Panc1 (cell line): ENCODE data around the gene RC3H1. TPM values are rescaled to one million over a fixed set of nuclear protein-coding genes. Genes with fewer than 3 reads are reported as not detected.

Source experiments
- ATAC-seq: fragments of 200-7000 bp; cut with Tn5 transposase; 2 replicates; pipeline ENCODE4 v1.9.1; 2020; ENCODE audit warnings: mild to moderate bottlenecking, moderate library complexity
- BruUV-seq: library from RNA; stranded (reverse); fragments of 400-500 nt; replicated peaks from 2 replicates; lab custom pipeline; 2021; lab: Mats Ljungman, UMichigan
- CTCF ChIA-PET: fragments of 300-600 bp; sonication (Branson Sonifier 250); formaldehyde crosslinking; loops from one replicate; lab custom pipeline; 2022; ENCODE audit warnings: antibody characterized with exemption; lab: Charles Lee
- POLR2A ChIA-PET: fragments of 300-600 bp; sonication (Branson Sonifier 250); formaldehyde crosslinking; loops from one replicate; lab custom pipeline; 2022; ENCODE audit warnings: antibody characterized with exemption; lab: Charles Lee
- DNase-seq: peaks from one replicate; pipeline ENCODE4 v3.0.0-alpha.2; 2010; ENCODE audit warnings: low read depth, low spot score
- H3K27ac ChIP-seq: 2 replicates; pipeline ENCODE4 v1.5.1; 2011; ENCODE audit warnings: mild to moderate bottlenecking, low read length, inconsistent platforms
- H3K27me3 ChIP-seq: fragments of 200-500 bp; sonication (Bioruptor generic); 2 replicates; pipeline ENCODE4 v1.6.0; 2014; ENCODE audit warnings: low read length, inconsistent platforms; ENCODE audit not compliant: control insufficient read depth, insufficient read depth
- H3K36me3 ChIP-seq: fragments of 200-500 bp; sonication (Bioruptor generic); 2 replicates; pipeline ENCODE4 v1.5.1; 2014; ENCODE audit warnings: inconsistent platforms, mild to moderate bottlenecking, low read length, moderate library complexity; ENCODE audit not compliant: control insufficient read depth, insufficient read depth
- H3K4me1 ChIP-seq: 2 replicates; pipeline ENCODE4 v1.5.1; 2011; ENCODE audit warnings: inconsistent platforms, mild to moderate bottlenecking, low read length, moderate library complexity; ENCODE audit not compliant: control insufficient read depth, insufficient read depth
- H3K4me3 ChIP-seq, 2 experiments: 2 replicates each; pipeline ENCODE4 v1.5.1; 2011 to 2012; ENCODE audit warnings: low read depth in 2 of 2, low read length in 2 of 2, mild to moderate bottlenecking in 2 of 2, inconsistent platforms in 1 of 2, moderate library complexity in 1 of 2
- H3K9me3 ChIP-seq: fragments of 200-500 bp; sonication (Bioruptor generic); 2 replicates; pipeline ENCODE4 v1.5.1; 2014; ENCODE audit warnings: low read depth, mild to moderate bottlenecking, inconsistent platforms, low read length, moderate library complexity; ENCODE audit not compliant: control insufficient read depth, insufficient read depth
- in situ Hi-C: cut with HindIII; loops from 2 replicates; pipeline ENCODE4 v1.10.0; 2016; ENCODE audit warnings: low sequenced_read_pairs, low pct_unique_long_range_greater_than_20kb
- intact Hi-C: fragments of 100-400 bp; cut with micrococcal nuclease; formaldehyde crosslinking; loops from one replicate; pipeline ENCODE4 v1.10.0; 2022; ENCODE audit not compliant: unreplicated experiment
- total RNA-seq: library from RNA; stranded (reverse); gene quantifications from one replicate; pipeline ENCODE4 v1.2.1, GENCODE V29; 2021; ENCODE audit not compliant: unreplicated experiment
- TF ChIP-seq, protein P1 (sequence below), 2 experiments: IDR thresholded peaks; 2 replicates each; pipeline ENCODE4 v1.6.1; 2011 to 2012; ENCODE audit warnings: low read depth in 2 of 2, control low read depth in 1 of 2, low read length in 1 of 2, mild to moderate bottlenecking in 1 of 2, moderate library complexity in 1 of 2; ENCODE audit not compliant: insufficient read depth in 1 of 2

The RC3H1 gene
- total RNA-seq, 1 experiment from 2014 or later, result 21.4 TPM

DNA sequence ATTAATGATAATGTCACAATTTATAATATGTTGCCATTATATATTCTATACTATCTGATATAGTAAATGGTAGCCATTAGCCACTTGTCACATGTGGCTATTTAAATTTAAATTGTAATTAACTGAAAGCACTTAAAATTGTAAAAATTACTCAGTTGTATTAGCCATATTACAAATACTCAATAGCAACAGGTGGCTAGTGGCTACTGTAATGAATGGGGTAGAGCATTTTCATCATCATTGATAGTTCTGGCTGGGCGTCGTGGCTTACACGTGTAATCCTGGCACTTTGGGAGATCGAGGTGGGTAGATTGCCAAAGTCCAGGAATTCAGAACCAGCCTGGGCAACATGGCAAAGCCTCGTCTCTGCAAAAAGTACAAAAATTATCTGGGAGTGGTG, 137.5 kb downstream of the RC3H1 start:
- Histone ChIP-seq H3K4me1 (no peaks in the 10 kb centered on the region), H3K27me3 (no peaks in the 10 kb centered on the region), H3K9me3 (no peaks in the 10 kb centered on the region), H3K36me3 (peaks cover 5% of the 10 kb centered on the region; the same call in 1 of the 2 replicates), H3K27ac (no peak overlapping the region), H3K4me3 (no peak overlapping the region)
- BruUV-seq, result no TSS peak
- intact Hi-C loops (no loop called here), in situ Hi-C loops (no loop called here)
- no peak for DNase-seq
- POLR2A ChIA-PET, result no interaction called here
- CTCF ChIA-PET, result no interaction called here
- TF ChIP-seq, protein P1, sequence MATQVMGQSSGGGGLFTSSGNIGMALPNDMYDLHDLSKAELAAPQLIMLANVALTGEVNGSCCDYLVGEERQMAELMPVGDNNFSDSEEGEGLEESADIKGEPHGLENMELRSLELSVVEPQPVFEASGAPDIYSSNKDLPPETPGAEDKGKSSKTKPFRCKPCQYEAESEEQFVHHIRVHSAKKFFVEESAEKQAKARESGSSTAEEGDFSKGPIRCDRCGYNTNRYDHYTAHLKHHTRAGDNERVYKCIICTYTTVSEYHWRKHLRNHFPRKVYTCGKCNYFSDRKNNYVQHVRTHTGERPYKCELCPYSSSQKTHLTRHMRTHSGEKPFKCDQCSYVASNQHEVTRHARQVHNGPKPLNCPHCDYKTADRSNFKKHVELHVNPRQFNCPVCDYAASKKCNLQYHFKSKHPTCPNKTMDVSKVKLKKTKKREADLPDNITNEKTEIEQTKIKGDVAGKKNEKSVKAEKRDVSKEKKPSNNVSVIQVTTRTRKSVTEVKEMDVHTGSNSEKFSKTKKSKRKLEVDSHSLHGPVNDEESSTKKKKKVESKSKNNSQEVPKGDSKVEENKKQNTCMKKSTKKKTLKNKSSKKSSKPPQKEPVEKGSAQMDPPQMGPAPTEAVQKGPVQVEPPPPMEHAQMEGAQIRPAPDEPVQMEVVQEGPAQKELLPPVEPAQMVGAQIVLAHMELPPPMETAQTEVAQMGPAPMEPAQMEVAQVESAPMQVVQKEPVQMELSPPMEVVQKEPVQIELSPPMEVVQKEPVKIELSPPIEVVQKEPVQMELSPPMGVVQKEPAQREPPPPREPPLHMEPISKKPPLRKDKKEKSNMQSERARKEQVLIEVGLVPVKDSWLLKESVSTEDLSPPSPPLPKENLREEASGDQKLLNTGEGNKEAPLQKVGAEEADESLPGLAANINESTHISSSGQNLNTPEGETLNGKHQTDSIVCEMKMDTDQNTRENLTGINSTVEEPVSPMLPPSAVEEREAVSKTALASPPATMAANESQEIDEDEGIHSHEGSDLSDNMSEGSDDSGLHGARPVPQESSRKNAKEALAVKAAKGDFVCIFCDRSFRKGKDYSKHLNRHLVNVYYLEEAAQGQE (IDR thresholded peaks at IDR 0.05; ENCODE audit: insufficient read depth in 1 of 2, low read depth in 2 of 2, low read length in 1 of 2), result no peak
- no peak for ATAC-seq

Other genes starting within 250 kb of the RC3H1 start
- 28.8 TPM for gene DARS2, start 197.7 kb downstream of the RC3H1 start, total RNA-seq
- 28.7 TPM for gene CENPL, start 197.5 kb downstream of the RC3H1 start, total RNA-seq
- 236 TPM for gene GAS5, start 154.4 kb downstream of the RC3H1 start, total RNA-seq
- 11.6 TPM for gene ZBTB37, start 154.0 kb downstream of the RC3H1 start, total RNA-seq
- gene SERPINC1, start 105.0 kb downstream of the RC3H1 start, total RNA-seq, result 0.64 TPM
- gene RABGAP1L, start 137.2 kb upstream of the RC3H1 start, total RNA-seq, result 37.0 TPM